Esophagus muscularis mucosa (tissue), 3 donors: ENCODE data around the gene TTLL1.

ENCODE experiments used
- CTCF ChIP-seq, 3 experiments: fragments of 200-600 bp in 2 of 3; fragments of 450-650 bp in 1 of 3; sonication (generic) in 2 of 3; IDR thresholded peaks; one replicate each; pipeline ENCODE4 v1.5.1; 2017 to 2019; ENCODE audit warnings: antibody characterized with exemption in 3 of 3, mild to moderate bottlenecking in 2 of 3, moderate library complexity in 1 of 3
- POLR2A ChIP-seq: fragments of 450-650 bp; IDR thresholded peaks from one replicate; pipeline ENCODE4 v1.6.1; 2017; ENCODE audit warnings: antibody characterized with exemption, moderate library complexity, mild to moderate bottlenecking, low read depth
- POLR2AphosphoS5 ChIP-seq, 2 donors: sonication (generic); formaldehyde crosslinking; IDR thresholded peaks; one replicate each; pipeline ENCODE4 v1.6.1; 2017; ENCODE audit warnings: antibody characterized with exemption in 2 of 2

GRCh38 chr22:43005106-43005505 is 84.1 kb downstream of the TTLL1 start:
- TF ChIP-seq POLR2A (no peak), POLR2AphosphoS5 (IDR thresholded peaks at IDR 0.05) (no peak), CTCF (IDR thresholded peaks at IDR 0.05) (no peak)
